Smooth muscle cell (in vitro differentiated cells): Measurements from ENCODE around the gene LRRC4B. TPM values are rescaled to one million over a fixed set of nuclear protein-coding genes. Genes with fewer than 3 reads are reported as not detected.

Experiments
- DNase-seq: peaks from one replicate; lab custom pipeline; 2025; ENCODE audit not compliant: unreplicated experiment; lab: John Stamatoyannopoulos, UW
- H2AFZ ChIP-seq: fragments of 200-600 bp; sonication (generic); 2 replicates; pipeline ENCODE4 v1.6.0; 2016; ENCODE audit warnings: antibody characterized with exemption, low read depth, mild to moderate bottlenecking
- H3F3A ChIP-seq: fragments of 200-600 bp; sonication (generic); 2 replicates; pipeline ENCODE4 v1.6.0; 2017; ENCODE audit warnings: antibody characterized with exemption, low read depth
- H3K27ac ChIP-seq: fragments of 200-600 bp; sonication (generic); 2 replicates; pipeline ENCODE4 v1.5.1; 2016; ENCODE audit warnings: low read depth, mild to moderate bottlenecking
- H3K27me3 ChIP-seq: fragments of 200-600 bp; sonication (generic); 2 replicates; pipeline ENCODE4 v1.6.1; 2016; ENCODE audit warnings: low read depth, mild to moderate bottlenecking
- H3K36me3 ChIP-seq: fragments of 200-600 bp; sonication (generic); 2 replicates; pipeline ENCODE4 v1.5.1; 2016; ENCODE audit warnings: low read depth
- H3K4me1 ChIP-seq: fragments of 200-600 bp; sonication (generic); 2 replicates; pipeline ENCODE4 v1.5.1; 2016; ENCODE audit warnings: low read depth
- H3K4me2 ChIP-seq: fragments of 200-600 bp; sonication (generic); 2 replicates; pipeline ENCODE4 v1.6.0; 2016; ENCODE audit warnings: mild to moderate bottlenecking
- H3K4me3 ChIP-seq: fragments of 200-600 bp; sonication (generic); 2 replicates; pipeline ENCODE4 v1.5.1; 2016; ENCODE audit warnings: mild to moderate bottlenecking
- H3K79me2 ChIP-seq: fragments of 200-600 bp; sonication (generic); 2 replicates; pipeline ENCODE4 v1.6.0; 2016; ENCODE audit warnings: low read depth, mild to moderate bottlenecking
- H3K9ac ChIP-seq: fragments of 200-600 bp; sonication (generic); 2 replicates; pipeline ENCODE4 v1.6.0; 2016; ENCODE audit warnings: low read depth
- H3K9me3 ChIP-seq: fragments of 200-600 bp; sonication (generic); replicated peaks from 2 replicates; pipeline ENCODE4 v1.5.1; 2016; ENCODE audit warnings: low read depth
- H4K20me1 ChIP-seq: fragments of 200-600 bp; sonication (generic); 2 replicates; pipeline ENCODE4 v1.6.0; 2016; ENCODE audit warnings: low read depth
- WGBS: methylation state at CpG from one replicate; pipeline ENCODE4 v1.1.7; 2016; ENCODE audit warnings: low lambda C conversion rate; 5-methylcytosine and 5-hydroxymethylcytosine counted together
- polyA plus RNA-seq: library from polyadenylated mRNA; unstranded; fragments of >200 nt; fragmentation: Nextera tagmentation; extraction: Ambion mirVana; gene quantifications from 2 replicates; pipeline ENCODE4 v1.2.1, GENCODE V29; 2016
- total RNA-seq: library from RNA; depleted of rRNA; stranded (reverse); fragments of >200 nt; gene quantifications from 2 replicates; pipeline ENCODE4 v1.2.3, GENCODE V29; 2014
- TF ChIP-seq, protein P1 (sequence below): fragments of 200-600 bp; sonication (generic); IDR thresholded peaks from 2 replicates; pipeline ENCODE4 v1.5.1; 2017; ENCODE audit warnings: borderline replicate concordance, mild to moderate bottlenecking, antibody characterized with exemption; ENCODE audit not compliant: insufficient read depth, poor library complexity, severe bottlenecking

The LRRC4B gene
- total and polyA plus RNA-seq, 2 experiments from 2014 or later = 1.7 to 8.6 TPM

DNA sequence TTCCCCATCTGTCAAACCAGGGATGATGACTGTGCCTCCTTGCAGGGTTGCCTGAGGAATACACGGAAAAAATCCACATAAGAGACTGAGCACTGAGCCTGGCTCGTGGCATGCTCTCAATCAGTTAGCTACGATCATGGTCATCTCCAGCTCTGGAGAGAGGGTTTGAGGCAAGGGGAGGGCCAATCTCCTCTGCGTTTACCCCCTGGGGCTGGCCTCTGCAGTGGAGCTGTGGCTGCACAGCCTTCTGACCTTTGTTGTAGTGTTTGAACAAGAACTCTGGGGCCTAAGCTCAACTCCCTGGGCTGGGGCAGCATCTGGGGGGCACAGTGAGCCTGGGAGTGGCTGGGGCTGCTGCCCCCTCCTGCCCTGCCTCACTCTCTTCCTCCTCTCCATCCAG lies 5.9 kb downstream of the LRRC4B start:
- H3K4me2 ChIP-seq = no peak overlapping the region
- H3K27me3 ChIP-seq = peaks cover 42% of the 10 kb centered on the region
- 76% methylated on average over 4 of the region's 4 CpGs for WGBS
- no peak for DNase-seq
- H2AFZ ChIP-seq = no peak overlapping the region
- no peak overlapping the region for H3K4me3 ChIP-seq
- no peaks in the 10 kb centered on the region for H3K36me3 ChIP-seq
- H3K4me1 ChIP-seq = peaks cover 6% of the 10 kb centered on the region
- no peaks in the 10 kb centered on the region for H3F3A ChIP-seq
- no peak overlapping the region for H3K27ac ChIP-seq
- H3K9ac ChIP-seq = no peak overlapping the region
- H3K9me3 ChIP-seq = no peaks in the 10 kb centered on the region
- no peaks in the 10 kb centered on the region for H4K20me1 ChIP-seq
- TF ChIP-seq, protein P1, sequence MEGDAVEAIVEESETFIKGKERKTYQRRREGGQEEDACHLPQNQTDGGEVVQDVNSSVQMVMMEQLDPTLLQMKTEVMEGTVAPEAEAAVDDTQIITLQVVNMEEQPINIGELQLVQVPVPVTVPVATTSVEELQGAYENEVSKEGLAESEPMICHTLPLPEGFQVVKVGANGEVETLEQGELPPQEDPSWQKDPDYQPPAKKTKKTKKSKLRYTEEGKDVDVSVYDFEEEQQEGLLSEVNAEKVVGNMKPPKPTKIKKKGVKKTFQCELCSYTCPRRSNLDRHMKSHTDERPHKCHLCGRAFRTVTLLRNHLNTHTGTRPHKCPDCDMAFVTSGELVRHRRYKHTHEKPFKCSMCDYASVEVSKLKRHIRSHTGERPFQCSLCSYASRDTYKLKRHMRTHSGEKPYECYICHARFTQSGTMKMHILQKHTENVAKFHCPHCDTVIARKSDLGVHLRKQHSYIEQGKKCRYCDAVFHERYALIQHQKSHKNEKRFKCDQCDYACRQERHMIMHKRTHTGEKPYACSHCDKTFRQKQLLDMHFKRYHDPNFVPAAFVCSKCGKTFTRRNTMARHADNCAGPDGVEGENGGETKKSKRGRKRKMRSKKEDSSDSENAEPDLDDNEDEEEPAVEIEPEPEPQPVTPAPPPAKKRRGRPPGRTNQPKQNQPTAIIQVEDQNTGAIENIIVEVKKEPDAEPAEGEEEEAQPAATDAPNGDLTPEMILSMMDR = no peak
- H3K79me2 ChIP-seq = no peaks in the 10 kb centered on the region

DNA sequence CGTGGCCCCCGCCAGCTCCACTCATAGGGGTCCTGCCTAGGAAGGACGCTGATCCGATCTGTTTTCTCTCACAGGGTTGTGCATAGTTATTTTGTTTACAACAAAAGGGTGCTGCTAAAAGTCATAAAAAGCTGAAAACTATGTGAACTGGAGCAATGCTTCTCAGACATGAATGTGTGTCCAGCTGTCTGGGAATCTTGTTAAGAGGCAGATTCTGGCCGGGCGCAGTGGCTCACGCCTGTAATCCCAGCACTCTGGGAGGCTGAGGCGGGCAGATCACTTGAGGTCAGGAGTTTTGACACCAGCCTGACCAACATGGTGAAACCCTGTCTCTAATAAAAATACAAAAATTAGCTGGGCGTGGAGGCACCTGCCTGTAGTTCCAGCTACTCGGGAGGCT lies 8.6 kb downstream of the LRRC4B start:
- peaks cover 24% of the 10 kb centered on the region for H3K27me3 ChIP-seq
- no peak overlapping the region for H3K4me2 ChIP-seq
- H3K27ac ChIP-seq = no peak overlapping the region
- WGBS = 56% methylated on average over 10 of the region's 10 CpGs
- H3K79me2 ChIP-seq = no peaks in the 10 kb centered on the region
- TF ChIP-seq, protein P1 = no peak
- H3K4me1 ChIP-seq = no peaks in the 10 kb centered on the region
- H3K9ac ChIP-seq = no peak overlapping the region
- H3K4me3 ChIP-seq = no peak overlapping the region
- H3K9me3 ChIP-seq = no peaks in the 10 kb centered on the region
- DNase-seq = no peak
- no peaks in the 10 kb centered on the region for H3K36me3 ChIP-seq
- H3F3A ChIP-seq = no peaks in the 10 kb centered on the region
- H4K20me1 ChIP-seq = no peaks in the 10 kb centered on the region
- H2AFZ ChIP-seq = no peak overlapping the region

DNA sequence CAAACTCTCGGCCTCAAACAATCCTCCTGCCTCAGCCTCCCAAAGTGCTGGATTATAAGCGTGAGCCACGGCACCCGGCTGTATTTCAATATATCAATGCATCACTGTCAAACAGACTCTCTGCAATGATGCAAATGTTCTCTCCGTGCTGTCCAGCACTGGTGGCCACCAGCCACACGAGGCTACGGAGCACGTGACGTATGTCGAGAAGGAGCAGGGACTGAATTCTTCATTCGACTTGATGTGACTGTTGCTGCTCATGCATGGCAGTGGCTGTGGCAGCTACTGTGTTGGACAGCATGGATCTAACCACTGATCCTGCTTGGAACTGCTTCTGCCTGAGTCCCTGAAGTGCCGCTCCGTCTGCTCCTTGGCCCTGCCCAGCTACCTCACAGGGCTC lies 9.8 kb downstream of the LRRC4B start:
- Histone ChIP-seq H3K79me2 (no peaks in the 10 kb centered on the region), H3K27ac (no peak overlapping the region), H3K4me2 (no peak overlapping the region), H4K20me1 (no peaks in the 10 kb centered on the region), H3K9me3 (no peaks in the 10 kb centered on the region), H3K27me3 (peaks cover 15% of the 10 kb centered on the region), H2AFZ (no peak overlapping the region), H3F3A (no peaks in the 10 kb centered on the region), H3K9ac (no peak overlapping the region), H3K4me1 (no peaks in the 10 kb centered on the region), H3K4me3 (no peak overlapping the region), H3K36me3 (no peaks in the 10 kb centered on the region)
- TF ChIP-seq, protein P1 = no peak
- 96% methylated on average over 13 of the region's 13 CpGs for WGBS
- DNase-seq = no peak

DNA sequence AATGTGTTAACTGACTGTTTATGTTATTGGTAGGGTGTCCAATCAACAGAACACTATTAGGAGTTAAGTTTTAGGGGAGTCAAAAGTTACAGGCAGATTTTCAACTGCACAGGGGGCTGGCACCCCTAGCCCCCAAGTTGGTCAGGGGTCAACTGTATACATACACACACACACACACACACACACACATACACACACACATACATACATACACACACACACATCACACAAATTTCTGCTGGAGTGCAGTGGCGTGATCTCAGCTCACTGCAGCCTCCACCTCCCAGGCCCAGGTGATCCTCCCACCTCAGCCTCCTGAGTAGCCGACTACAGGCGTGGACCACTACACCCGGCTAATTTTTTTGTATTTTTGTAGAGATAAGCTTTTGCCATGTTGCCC lies 10.2 kb downstream of the LRRC4B start:
- no peak overlapping the region for H3K4me3 ChIP-seq
- H3K4me2 ChIP-seq = no peak overlapping the region
- H3K79me2 ChIP-seq = no peaks in the 10 kb centered on the region
- H2AFZ ChIP-seq = no peak overlapping the region
- DNase-seq = no peak
- 93% methylated on average over 4 of the region's 4 CpGs for WGBS
- H3K9ac ChIP-seq = no peak overlapping the region
- peaks cover 11% of the 10 kb centered on the region for H3K27me3 ChIP-seq
- H3F3A ChIP-seq = no peaks in the 10 kb centered on the region
- no peaks in the 10 kb centered on the region for H3K36me3 ChIP-seq
- H4K20me1 ChIP-seq = no peaks in the 10 kb centered on the region
- no peaks in the 10 kb centered on the region for H3K4me1 ChIP-seq
- TF ChIP-seq, protein P1 = no peak
- no peaks in the 10 kb centered on the region for H3K9me3 ChIP-seq
- H3K27ac ChIP-seq = no peak overlapping the region
